H1 (cell line): Measurements from ENCODE around the gene COPS9. TPM values are rescaled to one million over a fixed set of nuclear protein-coding genes. Genes with fewer than 3 reads are reported as not detected.

Experiments used
- GTF2F1 ChIP-seq: IDR thresholded peaks from 2 replicates; pipeline ENCODE4 v1.6.1; 2012; ENCODE audit warnings: low read depth, low read length, improper control_type of control experiment, borderline replicate concordance
- polyA plus RNA-seq, 7 experiments: library from polyadenylated mRNA; depleted of rRNA in 3 of 7; stranded (reverse) in 5 of 7; unstranded in 2 of 7; fragments of >200 nt in 5 of 7; fragments of 200-250 nt in 2 of 7; gene quantifications; 1 replicate in 5 of 7; 2 replicates in 1 of 7; 4 replicates in 1 of 7; pipeline versions ENCODE4 v1.2.1 to v1.2.3, GENCODE V29; 2011 to 2013; ENCODE audit warnings: missing spikeins in 2 of 7, mixed read lengths in 2 of 7
- total RNA-seq: library from RNA; stranded (reverse); fragmentation: NEBNext Ultra II Directional; extraction: Animal tissue kit (Norgen Biotek cat#: 25700); gene quantifications from 2 replicates; pipeline ENCODE4 v1.2.1, GENCODE V29; 2021

The COPS9 gene
- total and polyA plus RNA-seq, 2 of the 8 experiments (the other 6 are each of a cell fraction or from before 2014, with no cell fraction given) = 154 to 234 TPM

DNA sequence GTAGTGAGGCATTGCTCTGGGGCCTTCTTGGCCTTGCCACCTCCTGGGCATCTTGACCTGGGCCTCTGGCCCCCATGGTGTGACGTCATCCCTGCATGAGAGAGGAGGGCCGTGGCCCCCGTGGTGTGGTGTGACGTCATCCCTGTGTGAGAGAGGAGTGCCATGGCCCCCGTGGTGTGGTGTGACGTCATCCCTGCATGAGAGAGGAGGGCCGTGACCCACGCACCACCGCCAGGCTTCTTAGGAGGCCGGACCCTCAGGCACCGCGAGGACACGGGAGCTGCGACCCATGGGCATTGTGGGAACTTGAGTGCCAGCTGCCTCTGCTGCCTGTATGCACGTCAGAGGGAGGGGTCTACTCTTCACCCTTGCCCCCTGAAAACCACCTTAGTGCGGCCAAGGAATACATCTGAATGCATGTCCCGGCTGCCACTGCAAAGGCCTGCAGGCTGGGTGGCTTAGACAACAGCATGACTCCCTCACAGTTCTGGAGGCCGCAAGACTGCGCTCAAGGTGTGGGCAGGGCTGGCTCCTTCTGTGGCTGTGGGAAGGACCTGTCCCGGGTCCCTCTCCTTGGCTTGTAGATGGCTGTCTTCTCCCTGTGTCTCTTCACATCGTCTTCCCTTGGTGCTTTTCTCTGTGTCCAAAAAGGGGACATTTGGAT is 25.1 kb upstream of the COPS9 start (continued):
- TF ChIP-seq GTF2F1 = no peak
